Measurements from ENCODE around the gene TFG.

TFG gene

GRCh38 chr3:100681496-100681895 is 27.8 kb upstream of the TFG start:
- no peak overlapping the region for H3K27ac ChIP-seq
- H3K9ac ChIP-seq: no peak overlapping the region
- no peaks in the 10 kb centered on the region for H3K36me3 ChIP-seq (ENCODE audit: control insufficient read depth, insufficient read depth, low read length)
- no peak overlapping the region for H3K4me2 ChIP-seq (ENCODE audit: low read length)
- TF ChIP-seq CTCF (IDR thresholded peaks at IDR 0.05): no peak
- no peaks in the 10 kb centered on the region for H3K4me1 ChIP-seq
- H3K9me3 ChIP-seq (ENCODE audit: control insufficient read depth, low read length): no peaks in the 10 kb centered on the region
- H3K79me2 ChIP-seq: no peaks in the 10 kb centered on the region
- no peaks in the 10 kb centered on the region for H3K27me3 ChIP-seq (ENCODE audit: control insufficient read depth, insufficient read depth, low read length)
- no peak overlapping the region for H2AFZ ChIP-seq
- H3K4me3 ChIP-seq (ENCODE audit: low read depth, low read length): no peak overlapping the region

- no peaks in the 10 kb centered on the region for H3K4me1 ChIP-seq
- no peak overlapping the region for H3K9ac ChIP-seq
- no peaks in the 10 kb centered on the region for H3K79me2 ChIP-seq
- H3K9me3 ChIP-seq (ENCODE audit: control insufficient read depth, low read length): no peaks in the 10 kb centered on the region
- no peak overlapping the region for H3K4me2 ChIP-seq (ENCODE audit: low read length)
- peak overlapping the region; percentile 72 for H2AFZ ChIP-seq
- no peaks in the 10 kb centered on the region for H3K27me3 ChIP-seq (ENCODE audit: control insufficient read depth, insufficient read depth, low read length)
- no peak overlapping the region for H3K4me3 ChIP-seq (ENCODE audit: low read depth, low read length)
- no peaks in the 10 kb centered on the region for H3K36me3 ChIP-seq (ENCODE audit: control insufficient read depth, insufficient read depth, low read length)
- no peak for TF ChIP-seq CTCF (IDR thresholded peaks at IDR 0.05)
- no peak overlapping the region for H3K27ac ChIP-seq
These were observed 27.0 kb upstream of the TFG start for GRCh38 chr3:100682056-100682853.

- Histone ChIP-seq H2AFZ (peak overlapping the region; percentile 72), H3K4me3 (ENCODE audit: low read depth, low read length) (no peak overlapping the region), H3K4me2 (ENCODE audit: low read length) (no peak overlapping the region), H3K27ac (no peak overlapping the region), H3K36me3 (ENCODE audit: control insufficient read depth, insufficient read depth, low read length) (no peaks in the 10 kb centered on the region), H3K9me3 (ENCODE audit: control insufficient read depth, low read length) (no peaks in the 10 kb centered on the region), H3K79me2 (no peaks in the 10 kb centered on the region), H3K9ac (no peak overlapping the region), H3K27me3 (ENCODE audit: control insufficient read depth, insufficient read depth, low read length) (no peaks in the 10 kb centered on the region), H3K4me1 (no peaks in the 10 kb centered on the region)
- TF ChIP-seq CTCF (IDR thresholded peaks at IDR 0.05): no peak
These were observed 26.2 kb upstream of the TFG start for GRCh38 chr3:100682854-100683760.

GRCh38 chr3:100693225-100693624 is 16.1 kb upstream of the TFG start:
- no peak overlapping the region for H2AFZ ChIP-seq

More at GRCh38 chr3:100693225-100693624, 16.1 kb upstream of the TFG start:
- H3K79me2 ChIP-seq: no peaks in the 10 kb centered on the region
- no peak overlapping the region for H3K27ac ChIP-seq
- H3K4me1 ChIP-seq: no peaks in the 10 kb centered on the region
- TF ChIP-seq CTCF (IDR thresholded peaks at IDR 0.05): no peak
- H3K9me3 ChIP-seq (ENCODE audit: control insufficient read depth, low read length): no peaks in the 10 kb centered on the region
- H3K4me3 ChIP-seq (ENCODE audit: low read depth, low read length): no peak overlapping the region
- no peak overlapping the region for H3K4me2 ChIP-seq (ENCODE audit: low read length)
- no peaks in the 10 kb centered on the region for H3K27me3 ChIP-seq (ENCODE audit: control insufficient read depth, insufficient read depth, low read length)
- no peaks in the 10 kb centered on the region for H3K36me3 ChIP-seq (ENCODE audit: control insufficient read depth, insufficient read depth, low read length)
- no peak overlapping the region for H3K9ac ChIP-seq

All from parathyroid adenoma (tissue), 2 donors.